ENCODE results near the gene EIF3J. TPM values are rescaled to one million over a fixed set of nuclear protein-coding genes. Genes with fewer than 3 reads are reported as not detected.

The EIF3J gene
- total RNA-seq, 1 donor from 2014 or later, result 83.1 TPM

DNA sequence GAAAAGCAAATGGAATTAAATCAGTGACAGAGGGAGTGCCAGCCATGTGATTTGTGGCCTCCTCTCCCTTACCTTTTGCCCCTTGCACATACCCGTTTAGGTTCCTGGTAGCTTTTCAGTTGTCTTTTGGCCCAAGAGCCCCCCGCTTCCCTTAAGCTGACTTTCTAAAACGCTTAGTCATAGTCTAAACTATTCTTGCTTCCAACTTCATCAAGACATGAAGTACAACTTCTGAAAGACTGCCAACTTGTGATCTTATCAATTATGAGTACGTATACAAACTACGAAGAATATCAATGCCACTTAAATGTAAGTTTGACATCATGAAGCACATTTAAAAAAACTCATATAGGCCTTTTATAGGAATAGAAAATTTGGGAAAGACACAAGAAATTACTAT is 61.9 kb downstream of the EIF3J start:
- Mint-ChIP-seq H3K36me3 (ENCODE audit: low read depth, unreplicated experiment) (peaks cover 24% of the 10 kb centered on the region), H3K27ac (ENCODE audit: unreplicated experiment) (no peak overlapping the region), H3K4me3 (ENCODE audit: unreplicated experiment) (no peak overlapping the region), H3K4me1 (ENCODE audit: unreplicated experiment) (no peaks in the 10 kb centered on the region), H3K9me3 (ENCODE audit: unreplicated experiment) (no peaks in the 10 kb centered on the region), H3K27me3 (ENCODE audit: unreplicated experiment) (no peaks in the 10 kb centered on the region)
- TF ChIP-seq, protein P1, sequence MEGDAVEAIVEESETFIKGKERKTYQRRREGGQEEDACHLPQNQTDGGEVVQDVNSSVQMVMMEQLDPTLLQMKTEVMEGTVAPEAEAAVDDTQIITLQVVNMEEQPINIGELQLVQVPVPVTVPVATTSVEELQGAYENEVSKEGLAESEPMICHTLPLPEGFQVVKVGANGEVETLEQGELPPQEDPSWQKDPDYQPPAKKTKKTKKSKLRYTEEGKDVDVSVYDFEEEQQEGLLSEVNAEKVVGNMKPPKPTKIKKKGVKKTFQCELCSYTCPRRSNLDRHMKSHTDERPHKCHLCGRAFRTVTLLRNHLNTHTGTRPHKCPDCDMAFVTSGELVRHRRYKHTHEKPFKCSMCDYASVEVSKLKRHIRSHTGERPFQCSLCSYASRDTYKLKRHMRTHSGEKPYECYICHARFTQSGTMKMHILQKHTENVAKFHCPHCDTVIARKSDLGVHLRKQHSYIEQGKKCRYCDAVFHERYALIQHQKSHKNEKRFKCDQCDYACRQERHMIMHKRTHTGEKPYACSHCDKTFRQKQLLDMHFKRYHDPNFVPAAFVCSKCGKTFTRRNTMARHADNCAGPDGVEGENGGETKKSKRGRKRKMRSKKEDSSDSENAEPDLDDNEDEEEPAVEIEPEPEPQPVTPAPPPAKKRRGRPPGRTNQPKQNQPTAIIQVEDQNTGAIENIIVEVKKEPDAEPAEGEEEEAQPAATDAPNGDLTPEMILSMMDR (IDR thresholded peaks at IDR 0.05; ENCODE audit: unreplicated experiment), result no peak
- DNase-seq (ENCODE audit: low spot score), result no peak

DNA sequence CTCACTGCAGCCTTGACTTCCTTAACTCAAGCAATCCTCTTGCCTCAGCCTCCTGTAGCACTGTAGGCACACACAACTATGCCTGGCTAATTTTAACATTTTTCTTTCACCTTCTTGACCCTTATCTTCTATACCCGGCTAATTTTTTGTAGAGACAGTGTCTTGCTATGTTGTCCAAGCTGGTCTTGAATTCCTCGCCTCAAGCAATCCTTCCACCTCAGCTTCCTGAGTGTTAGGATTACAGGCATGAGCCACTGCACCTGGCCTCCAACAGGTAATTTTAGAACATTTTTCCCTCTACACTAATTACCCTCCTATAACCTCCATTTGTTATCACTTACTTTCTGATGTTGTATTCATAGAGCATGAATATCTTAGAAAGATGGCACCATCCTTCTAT is 66.2 kb downstream of the EIF3J start:
- TF ChIP-seq, protein P1 (IDR thresholded peaks at IDR 0.05; ENCODE audit: unreplicated experiment), result no peak
- peaks cover 22% of the 10 kb centered on the region for H3K36me3 Mint-ChIP-seq (ENCODE audit: low read depth, unreplicated experiment)
- DNase-seq (ENCODE audit: low spot score), result no peak
- no peak overlapping the region for H3K4me3 Mint-ChIP-seq (ENCODE audit: unreplicated experiment)
- no peaks in the 10 kb centered on the region for H3K4me1 Mint-ChIP-seq (ENCODE audit: unreplicated experiment)
- H3K27ac Mint-ChIP-seq (ENCODE audit: unreplicated experiment), result no peak overlapping the region
- H3K27me3 Mint-ChIP-seq (ENCODE audit: unreplicated experiment), result no peaks in the 10 kb centered on the region
- H3K9me3 Mint-ChIP-seq (ENCODE audit: unreplicated experiment), result no peaks in the 10 kb centered on the region

DNA sequence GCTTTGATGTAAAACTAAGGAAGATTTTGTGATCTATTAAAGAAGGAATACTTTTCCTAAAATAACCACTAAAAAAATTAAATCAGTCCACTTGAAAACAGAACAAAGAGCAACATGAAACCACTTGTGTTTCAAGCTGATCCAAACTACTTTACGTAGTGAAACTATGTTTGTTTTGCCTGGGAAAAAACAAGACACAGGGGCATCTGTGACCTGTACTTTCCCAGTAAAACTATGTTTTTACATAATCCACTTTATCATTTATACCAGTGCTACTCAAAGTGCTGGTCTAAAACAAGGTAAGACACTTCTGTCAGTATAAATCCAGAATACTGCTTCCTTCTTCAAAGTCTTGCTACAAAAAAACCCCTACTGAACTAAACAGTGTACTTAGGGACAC is 69.8 kb downstream of the EIF3J start:
- Mint-ChIP-seq H3K27ac (ENCODE audit: unreplicated experiment) (no peak overlapping the region), H3K4me3 (ENCODE audit: unreplicated experiment) (no peak overlapping the region), H3K27me3 (ENCODE audit: unreplicated experiment) (no peaks in the 10 kb centered on the region), H3K9me3 (ENCODE audit: unreplicated experiment) (no peaks in the 10 kb centered on the region), H3K36me3 (ENCODE audit: low read depth, unreplicated experiment) (peaks cover 23% of the 10 kb centered on the region), H3K4me1 (ENCODE audit: unreplicated experiment) (no peaks in the 10 kb centered on the region)
- TF ChIP-seq, protein P1 (IDR thresholded peaks at IDR 0.05; ENCODE audit: unreplicated experiment), result no peak
- no peak for DNase-seq (ENCODE audit: low spot score)

Other genes starting within 250 kb of the EIF3J start
- 35.8 TPM for gene GOLM2, start 248.4 kb upstream of the EIF3J start, total RNA-seq (ENCODE audit: unreplicated experiment)
- gene CTDSPL2, start 109.5 kb upstream of the EIF3J start, total RNA-seq (ENCODE audit: unreplicated experiment), result 40.9 TPM
- 37.1 TPM for gene SPG11, start 126.5 kb downstream of the EIF3J start, total RNA-seq (ENCODE audit: unreplicated experiment)
- gene PATL2, start 174.2 kb downstream of the EIF3J start, total RNA-seq (ENCODE audit: unreplicated experiment), result 0.69 TPM
- gene B2M, start 174.4 kb downstream of the EIF3J start, total RNA-seq (ENCODE audit: unreplicated experiment), result 546 TPM
- gene TRIM69, start 199.4 kb downstream of the EIF3J start, total RNA-seq (ENCODE audit: unreplicated experiment), result 13.4 TPM

Data from endothelial cell (in vitro differentiated cells).